GM18519 (cell line): Measurements from ENCODE around the gene DNAAF3.
"Not testable (repeated sequence)": the region's sequence is repeated elsewhere in the genome, so short reads cannot be mapped to it uniquely, and the experiment has no call there.

Experiments
- ATAC-seq: cut with Tn5 transposase; IDR thresholded peaks from one replicate; pipeline ENCODE4 v1.9.1; 2021; ENCODE audit warnings: mild to moderate bottlenecking, moderate library complexity; ENCODE audit not compliant: unreplicated experiment, low FRiP score

DNAAF3 gene

GRCh38 chr19:55156202-55157063, 10.0 kb downstream of the DNAAF3 start:
- ATAC-seq, result no peak

- ATAC-seq, result not testable (repeated sequence)
Observed at GRCh38 chr19:55155784-55156183, 10.6 kb downstream of the DNAAF3 start.

- no peak for ATAC-seq
Observed at GRCh38 chr19:55153652-55154264, 12.7 kb downstream of the DNAAF3 start.

GRCh38 chr19:55152017-55152416, 14.4 kb downstream of the DNAAF3 start:
- ATAC-seq, result no peak

- no peak for ATAC-seq
Observed at GRCh38 chr19:55149078-55150003, 17.1 kb downstream of the DNAAF3 start, which contains the start of gene TNNT1. Gene TNNT1 (minus strand): TSS chr19:55149206. CDS start chr19:55147157, 2,049 bp downstream.

- no peak for ATAC-seq
Observed at GRCh38 chr19:55147545-55148251, 18.7 kb downstream of the DNAAF3 start.

- ATAC-seq, result no peak
Observed at GRCh38 chr19:55146705-55147273, 19.6 kb downstream of the DNAAF3 start.

GRCh38 chr19:55146078-55146704, 20.2 kb downstream of the DNAAF3 start:
- no peak for ATAC-seq

- ATAC-seq, result no peak
Observed at GRCh38 chr19:55145232-55145631, 21.2 kb downstream of the DNAAF3 start.

- ATAC-seq, result no peak
Observed at GRCh38 chr19:55141696-55142095, 24.7 kb downstream of the DNAAF3 start.

GRCh38 chr19:55137915-55138314, 28.5 kb downstream of the DNAAF3 start:
- no peak for ATAC-seq

- no peak for ATAC-seq
Observed at GRCh38 chr19:55136399-55137102, 29.9 kb downstream of the DNAAF3 start.

GRCh38 chr19:55134736-55135135, 31.7 kb downstream of the DNAAF3 start:
- ATAC-seq, result no peak

- no peak for ATAC-seq
Observed at GRCh38 chr19:55133639-55134444, 32.6 kb downstream of the DNAAF3 start.

- ATAC-seq, result no peak
Observed at GRCh38 chr19:55132453-55133129, 33.8 kb downstream of the DNAAF3 start.

- no peak for ATAC-seq
Observed at GRCh38 chr19:55131421-55131820, 35.0 kb downstream of the DNAAF3 start.

- no peak for ATAC-seq
Observed at GRCh38 chr19:55119053-55119452, 47.4 kb downstream of the DNAAF3 start.
